ENCODE data around the gene TAF9.
"Not testable (repeated sequence)": the region's sequence is repeated elsewhere in the genome, so short reads cannot be mapped to it uniquely, and the experiment has no call there.

Gene TAF9

DNA sequence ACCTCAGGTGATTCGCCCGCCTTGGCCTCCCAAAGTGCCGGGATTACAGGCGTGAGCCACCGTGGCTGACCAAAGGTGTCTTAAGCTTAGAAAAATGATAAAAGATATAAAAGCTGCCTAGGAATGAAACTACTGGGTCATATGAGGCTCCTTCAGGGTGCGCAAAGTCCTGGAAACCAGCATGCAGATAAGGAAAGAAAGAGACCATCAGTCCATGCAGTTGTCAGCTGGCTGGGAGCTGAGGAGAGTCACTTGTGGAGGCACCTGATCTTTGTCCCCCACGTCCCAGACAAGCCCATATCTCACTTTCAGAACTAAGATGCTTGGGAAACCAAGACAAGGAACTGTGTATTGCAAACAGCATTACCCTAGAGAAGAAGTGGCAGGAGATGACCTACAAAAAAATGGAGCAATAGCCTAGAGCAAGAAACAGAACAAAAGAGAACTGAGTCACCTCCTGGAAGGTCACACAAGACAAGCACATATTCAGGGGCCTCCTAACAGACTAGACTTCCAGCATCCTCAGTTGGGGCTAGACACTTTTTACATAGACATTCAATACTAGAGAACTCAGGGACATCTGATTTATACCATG lies 33.9 kb downstream of the TAF9 start:
- no peak for DNase-seq (ENCODE audit: low read depth)
- TF ChIP-seq, protein P1, sequence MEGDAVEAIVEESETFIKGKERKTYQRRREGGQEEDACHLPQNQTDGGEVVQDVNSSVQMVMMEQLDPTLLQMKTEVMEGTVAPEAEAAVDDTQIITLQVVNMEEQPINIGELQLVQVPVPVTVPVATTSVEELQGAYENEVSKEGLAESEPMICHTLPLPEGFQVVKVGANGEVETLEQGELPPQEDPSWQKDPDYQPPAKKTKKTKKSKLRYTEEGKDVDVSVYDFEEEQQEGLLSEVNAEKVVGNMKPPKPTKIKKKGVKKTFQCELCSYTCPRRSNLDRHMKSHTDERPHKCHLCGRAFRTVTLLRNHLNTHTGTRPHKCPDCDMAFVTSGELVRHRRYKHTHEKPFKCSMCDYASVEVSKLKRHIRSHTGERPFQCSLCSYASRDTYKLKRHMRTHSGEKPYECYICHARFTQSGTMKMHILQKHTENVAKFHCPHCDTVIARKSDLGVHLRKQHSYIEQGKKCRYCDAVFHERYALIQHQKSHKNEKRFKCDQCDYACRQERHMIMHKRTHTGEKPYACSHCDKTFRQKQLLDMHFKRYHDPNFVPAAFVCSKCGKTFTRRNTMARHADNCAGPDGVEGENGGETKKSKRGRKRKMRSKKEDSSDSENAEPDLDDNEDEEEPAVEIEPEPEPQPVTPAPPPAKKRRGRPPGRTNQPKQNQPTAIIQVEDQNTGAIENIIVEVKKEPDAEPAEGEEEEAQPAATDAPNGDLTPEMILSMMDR (conservative IDR thresholded peaks at IDR 0.05; ENCODE audit: low read length) = no peak
- H3K4me3 ChIP-seq (ENCODE audit: low read length) = no peak overlapping the region

- TF ChIP-seq, protein P1 (conservative IDR thresholded peaks at IDR 0.05; ENCODE audit: low read length) = peak; percentile 78
- H3K4me3 ChIP-seq (ENCODE audit: low read length) = no peak overlapping the region
- DNase-seq (ENCODE audit: low read depth) = peak; percentile 80
Observed at GRCh38 chr5:69334793-69335268, 34.5 kb downstream of the TAF9 start.

DNA sequence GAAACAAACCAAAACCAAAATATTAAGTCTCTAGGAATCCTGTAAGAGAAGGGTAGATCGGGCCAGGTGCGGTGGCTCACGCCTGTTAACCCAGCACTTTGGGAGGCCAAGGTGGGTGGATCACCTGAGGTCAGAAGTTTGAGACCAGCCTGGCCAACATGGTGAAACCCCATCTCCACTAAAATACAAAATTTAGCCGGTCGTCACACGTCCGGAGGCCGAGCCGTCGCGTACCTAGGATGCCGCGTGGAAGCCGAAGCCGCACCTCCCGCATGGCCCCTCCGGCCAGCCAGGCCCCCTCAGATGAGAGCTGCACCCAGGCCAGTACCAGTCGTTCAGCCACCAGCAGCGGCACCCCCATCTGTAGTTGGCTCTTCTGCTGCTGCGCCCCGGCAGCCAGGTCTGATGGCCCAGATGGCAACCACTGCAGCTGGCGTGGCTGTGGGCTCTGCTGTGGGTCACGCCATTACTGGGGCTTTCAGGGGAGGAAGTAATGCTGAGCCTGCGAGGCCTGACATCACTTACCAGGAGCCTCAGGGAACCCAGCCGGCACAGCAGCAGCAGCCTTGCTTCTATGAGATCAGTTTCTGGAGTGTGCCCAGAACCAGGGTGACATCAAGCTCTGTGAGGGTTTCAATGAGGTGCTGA lies 35.5 kb downstream of the TAF9 start:
- DNase-seq (ENCODE audit: low read depth); H3K4me3 ChIP-seq (ENCODE audit: low read length): not testable (repeated sequence)

DNA sequence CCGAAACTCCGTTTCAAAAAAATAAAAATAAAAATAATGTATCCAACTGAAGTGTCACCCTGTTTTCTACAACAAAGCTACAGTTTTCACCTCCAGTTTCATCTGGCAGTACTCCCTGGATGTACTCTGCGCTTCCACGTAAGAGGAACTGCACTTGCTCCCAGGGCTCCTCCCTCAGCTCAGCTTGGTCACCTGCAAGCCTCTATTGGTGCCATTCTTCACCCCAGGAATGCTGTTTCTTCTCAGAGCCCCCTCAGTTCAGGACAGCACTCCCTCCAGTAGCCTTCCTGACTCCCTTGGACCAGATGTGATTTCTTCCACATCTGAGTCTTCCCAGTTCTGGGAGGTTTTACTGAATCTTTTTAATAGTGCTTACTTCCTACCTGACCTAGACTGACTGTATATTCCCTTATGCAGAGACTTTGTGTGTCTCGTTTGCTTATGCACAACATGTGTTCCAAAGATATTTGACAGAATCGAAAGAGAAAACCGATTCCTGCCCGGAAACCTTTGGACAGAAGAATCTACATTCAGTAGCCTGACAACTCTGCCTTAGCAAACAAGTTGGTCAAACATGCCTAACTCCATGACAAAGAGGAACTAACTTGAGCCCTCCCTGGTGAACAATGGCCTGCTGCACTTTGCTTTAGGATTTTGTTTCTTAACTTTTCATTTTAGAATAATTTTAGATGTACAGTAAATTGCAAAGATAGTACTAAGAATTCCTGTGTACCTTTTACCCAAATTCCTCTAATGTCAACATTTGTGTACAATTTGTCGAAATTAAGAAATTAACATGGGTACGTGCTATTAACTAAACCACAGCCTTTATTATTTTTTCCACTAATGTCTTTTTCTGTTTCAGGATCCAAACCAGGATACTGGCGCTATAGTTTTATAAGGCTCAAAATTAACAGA lies 37.5 kb downstream of the TAF9 start:
- DNase-seq (ENCODE audit: low read depth) = no peak
- H3K4me3 ChIP-seq (ENCODE audit: low read length) = peak overlapping the region; percentile 88
- TF ChIP-seq, protein P1 (conservative IDR thresholded peaks at IDR 0.05; ENCODE audit: low read length) = no peak

DNA sequence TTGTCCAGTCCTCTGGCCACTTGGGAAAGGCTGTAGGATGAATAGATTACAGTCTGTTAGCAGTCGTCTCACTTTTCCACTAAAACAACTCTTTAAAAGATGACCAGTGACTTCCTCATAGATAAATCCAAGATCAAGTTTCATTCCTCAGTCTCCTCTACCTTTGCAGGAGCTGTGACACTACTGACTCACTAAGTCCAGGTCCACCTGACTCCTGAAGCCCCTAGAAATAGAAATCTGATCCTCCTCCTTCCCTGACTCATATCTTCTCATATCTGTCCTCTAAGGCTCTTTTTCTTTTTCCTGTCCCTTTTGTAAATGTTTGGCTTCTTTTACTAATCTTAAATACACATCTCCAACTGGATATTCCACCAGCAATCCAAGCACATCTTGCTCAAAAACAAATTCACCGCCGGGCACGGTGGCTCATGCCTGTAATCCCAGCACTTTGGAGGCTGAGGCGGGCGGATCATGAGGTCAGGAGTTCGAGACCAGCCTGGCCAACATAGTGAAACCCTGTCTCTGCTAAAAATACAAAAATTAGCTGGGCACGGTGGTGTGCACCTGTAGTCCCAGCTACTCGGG lies 39.3 kb downstream of the TAF9 start:
- no peak overlapping the region for H3K4me3 ChIP-seq (ENCODE audit: low read length)
- TF ChIP-seq, protein P1 (conservative IDR thresholded peaks at IDR 0.05; ENCODE audit: low read length) = no peak
- no peak for DNase-seq (ENCODE audit: low read depth)

DNA sequence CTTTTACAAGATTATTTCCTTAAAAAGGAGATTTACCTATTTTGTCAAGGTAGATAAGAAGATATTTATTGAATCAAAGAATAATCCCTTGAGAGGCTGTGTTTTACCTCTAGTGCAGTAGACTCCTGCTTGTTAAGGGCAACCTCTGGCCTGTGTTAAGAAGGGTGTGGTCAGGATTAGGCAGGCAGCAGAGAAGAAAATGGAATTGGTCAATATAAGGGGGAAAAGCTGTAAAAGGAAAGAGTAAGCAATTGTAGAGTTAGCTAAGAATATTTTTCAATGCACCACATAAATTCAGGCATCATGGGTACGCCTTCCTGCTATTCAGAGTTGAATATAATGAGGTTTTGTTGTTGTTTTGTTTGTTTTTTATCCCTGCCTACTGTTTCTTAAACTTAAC lies 43.0 kb downstream of the TAF9 start:
- TF ChIP-seq, protein P1 (conservative IDR thresholded peaks at IDR 0.05; ENCODE audit: low read length) = no peak
- H3K4me3 ChIP-seq (ENCODE audit: low read length) = no peak overlapping the region
- no peak for DNase-seq (ENCODE audit: low read depth)

DNA sequence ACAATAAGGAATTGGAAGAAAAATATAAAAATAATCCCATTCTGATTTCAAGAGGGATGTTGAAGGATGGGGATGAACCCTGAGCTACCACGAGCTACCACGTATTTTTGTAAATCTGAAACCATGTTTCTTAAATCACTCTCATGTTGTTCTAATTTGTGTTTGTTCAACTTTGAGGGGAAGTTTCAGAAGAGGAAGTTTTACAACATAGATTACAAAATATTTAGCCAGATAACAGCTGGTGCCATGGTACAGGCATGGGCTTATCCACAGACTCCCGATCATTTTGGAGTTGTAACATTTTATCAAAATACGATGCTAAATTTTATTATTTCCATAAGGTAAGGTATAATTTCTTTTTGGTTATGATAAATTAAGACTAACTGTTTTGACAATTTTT lies 51.9 kb downstream of the TAF9 start:
- no peak overlapping the region for H3K4me3 ChIP-seq (ENCODE audit: low read length)
- TF ChIP-seq, protein P1 (conservative IDR thresholded peaks at IDR 0.05; ENCODE audit: low read length) = no peak
- DNase-seq (ENCODE audit: low read depth) = no peak

Data from AG10803 (cell line).